Measurements from ENCODE around the gene FAM184B. TPM values are rescaled to one million over a fixed set of nuclear protein-coding genes. Genes with fewer than 3 reads are reported as not detected.
"Not testable (repeated sequence)": the region's sequence is repeated elsewhere in the genome, so short reads cannot be mapped to it uniquely, and the experiment has no call there.

Gene FAM184B
- total RNA-seq, 2 donors from 2014 or later = not detected

- DNase-seq (ENCODE audit: low spot score) = no peak
- Histone ChIP-seq H3K4me3 (no peak overlapping the region), H3K36me3 (no peaks in the 10 kb centered on the region)
These were observed 67.6 kb downstream of the FAM184B start for GRCh38 chr4:17713779-17714178.

GRCh38 chr4:17712166-17712565 is 69.3 kb downstream of the FAM184B start:
- Histone ChIP-seq H3K27ac (no peak overlapping the region), H3K4me1 (no peaks in the 10 kb centered on the region), H3K4me3 (no peak overlapping the region), H3K36me3 (no peaks in the 10 kb centered on the region), H3K9me3 (no peaks in the 10 kb centered on the region), H3K27me3 (no peaks in the 10 kb centered on the region)
- no peak for TF ChIP-seq CTCF (IDR thresholded peaks at IDR 0.05)
- DNase-seq (ENCODE audit: low spot score) = no peak

More at GRCh38 chr4:17713779-17714178, 67.6 kb downstream of the FAM184B start:
- H3K9me3 ChIP-seq = no peaks in the 10 kb centered on the region
- TF ChIP-seq CTCF (IDR thresholded peaks at IDR 0.05) = no peak
- H3K4me1 ChIP-seq = no peaks in the 10 kb centered on the region
- no peaks in the 10 kb centered on the region for H3K27me3 ChIP-seq
- H3K27ac ChIP-seq = no peak overlapping the region

- not testable (repeated sequence) for H3K4me1 ChIP-seq; H3K36me3 ChIP-seq; H3K27me3 ChIP-seq; DNase-seq (ENCODE audit: low spot score); H3K4me3 ChIP-seq; H3K9me3 ChIP-seq; H3K27ac ChIP-seq
These were observed 70.2 kb downstream of the FAM184B start for GRCh38 chr4:17711206-17711605.

- Histone ChIP-seq H3K4me3 (no peak overlapping the region), H3K9me3 (no peaks in the 10 kb centered on the region), H3K27ac (no peak overlapping the region), H3K36me3 (no peaks in the 10 kb centered on the region), H3K4me1 (no peaks in the 10 kb centered on the region), H3K27me3 (no peaks in the 10 kb centered on the region)
- no peak for TF ChIP-seq CTCF (IDR thresholded peaks at IDR 0.05)
- no peak for DNase-seq (ENCODE audit: low spot score)
These were observed 71.7 kb downstream of the FAM184B start for GRCh38 chr4:17709763-17710068.

- Histone ChIP-seq H3K4me3 (no peak overlapping the region), H3K4me1 (no peaks in the 10 kb centered on the region), H3K36me3 (no peaks in the 10 kb centered on the region), H3K9me3 (no peaks in the 10 kb centered on the region), H3K27ac (no peak overlapping the region), H3K27me3 (no peaks in the 10 kb centered on the region)
- DNase-seq (ENCODE audit: low spot score) = no peak
- TF ChIP-seq CTCF (IDR thresholded peaks at IDR 0.05) = no peak
These were observed 72.2 kb downstream of the FAM184B start for GRCh38 chr4:17708992-17709762.

- no peak overlapping the region for H3K4me3 ChIP-seq
- no peak for DNase-seq (ENCODE audit: low spot score)
- H3K9me3 ChIP-seq = no peaks in the 10 kb centered on the region
- no peaks in the 10 kb centered on the region for H3K27me3 ChIP-seq
- H3K27ac ChIP-seq = no peak overlapping the region
- no peaks in the 10 kb centered on the region for H3K36me3 ChIP-seq
- H3K4me1 ChIP-seq = no peaks in the 10 kb centered on the region
- no peak for TF ChIP-seq CTCF (IDR thresholded peaks at IDR 0.05)
These were observed 73.8 kb downstream of the FAM184B start for GRCh38 chr4:17707671-17708070.
